Spleen (tissue), 7 donors: ENCODE results near the gene LMO3.

ENCODE experiments used
- POLR2A ChIP-seq, 3 donors: fragments of 450-650 bp; IDR thresholded peaks; one replicate each; pipeline ENCODE4 v1.5.1; 2017; ENCODE audit warnings: antibody characterized with exemption in 3 of 3, mild to moderate bottlenecking in 1 of 3
- POLR2AphosphoS5 ChIP-seq, 3 donors: sonication (generic); formaldehyde crosslinking; IDR thresholded peaks; one replicate each; pipeline ENCODE4 v1.5.1; 2017; ENCODE audit warnings: antibody characterized with exemption in 3 of 3
- TF ChIP-seq, protein P1 (sequence below), 11 experiments: fragments of 200-600 bp in 7 of 11; fragments of 450-650 bp in 4 of 11; sonication (generic) in 4 of 11; IDR thresholded peaks in 8 of 11; conservative IDR thresholded peaks in 3 of 11; 1 replicate in 7 of 11; 2 replicates in 4 of 11; pipeline versions ENCODE4 v1.4.0 to v1.8.0; 2016 to 2021; ENCODE audit warnings: antibody characterized with exemption in 11 of 11, inconsistent platforms in 4 of 11, mild to moderate bottlenecking in 1 of 11
- donor health status: DM: no; HTN: no; CAD: no; lungs with moderate emphysema.
- donor health status: DM: no; HTN: no; CAD: no.
- donor health status: DM: no; HTN: no; CAD: no.

DNA sequence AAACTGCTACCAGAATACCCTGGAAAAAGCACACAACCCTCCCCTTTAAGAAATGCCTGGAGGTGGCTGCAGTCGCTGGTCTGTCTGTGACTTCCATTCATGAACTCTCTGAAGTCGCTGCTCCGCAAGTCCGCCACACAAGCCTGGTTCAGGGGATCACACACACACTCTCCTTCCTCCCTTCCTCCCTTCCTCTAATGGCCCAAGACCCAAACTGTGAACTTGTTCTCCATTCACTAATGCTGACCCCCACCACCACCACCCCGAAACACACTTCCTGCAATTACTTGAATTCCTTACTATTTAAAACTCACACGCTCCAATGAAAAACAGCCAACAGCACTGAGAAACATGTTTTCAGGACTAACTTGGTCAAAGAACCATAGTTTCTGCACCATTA is 1.0 kb upstream of the LMO3 start:
- TF ChIP-seq, protein P1, sequence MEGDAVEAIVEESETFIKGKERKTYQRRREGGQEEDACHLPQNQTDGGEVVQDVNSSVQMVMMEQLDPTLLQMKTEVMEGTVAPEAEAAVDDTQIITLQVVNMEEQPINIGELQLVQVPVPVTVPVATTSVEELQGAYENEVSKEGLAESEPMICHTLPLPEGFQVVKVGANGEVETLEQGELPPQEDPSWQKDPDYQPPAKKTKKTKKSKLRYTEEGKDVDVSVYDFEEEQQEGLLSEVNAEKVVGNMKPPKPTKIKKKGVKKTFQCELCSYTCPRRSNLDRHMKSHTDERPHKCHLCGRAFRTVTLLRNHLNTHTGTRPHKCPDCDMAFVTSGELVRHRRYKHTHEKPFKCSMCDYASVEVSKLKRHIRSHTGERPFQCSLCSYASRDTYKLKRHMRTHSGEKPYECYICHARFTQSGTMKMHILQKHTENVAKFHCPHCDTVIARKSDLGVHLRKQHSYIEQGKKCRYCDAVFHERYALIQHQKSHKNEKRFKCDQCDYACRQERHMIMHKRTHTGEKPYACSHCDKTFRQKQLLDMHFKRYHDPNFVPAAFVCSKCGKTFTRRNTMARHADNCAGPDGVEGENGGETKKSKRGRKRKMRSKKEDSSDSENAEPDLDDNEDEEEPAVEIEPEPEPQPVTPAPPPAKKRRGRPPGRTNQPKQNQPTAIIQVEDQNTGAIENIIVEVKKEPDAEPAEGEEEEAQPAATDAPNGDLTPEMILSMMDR (IDR thresholded peaks at IDR 0.05 in 8 of 11, conservative IDR thresholded peaks at IDR 0.05 in 3 of 11), result no peak
- TF ChIP-seq POLR2A (IDR thresholded peaks at IDR 0.05) (no peak), POLR2AphosphoS5 (IDR thresholded peaks at IDR 0.05) (no peak)
